Stimulated activated naive B cell treated with anti-CD40 and anti-IgM and Interleukin-4, amounts not matched to agents 10 μg/mL and 1 μg/mL and 100 μg/mL, for 72 hours (primary cell): ENCODE results near the gene MACROD2.

ENCODE experiments used
- ATAC-seq, 2 donors: fragments of 150-1000 bp; cut with Tn5 transposase; replicated peaks; 2 replicates each; pipeline ENCODE4 v1.10.0; 2021; ENCODE audit warnings: moderate library complexity in 1 of 2
- DNase-seq: peaks from one replicate; pipeline ENCODE4 v3.0.0; 2021
- H3K27ac Mint-ChIP-seq: one replicate; pipeline ENCODE4 v1.8.0; 2022; ENCODE audit warnings: mild to moderate bottlenecking, mixed read lengths
- H3K27me3 Mint-ChIP-seq, 2 donors: one replicate each; pipeline ENCODE4 v1.8.0; 2022; ENCODE audit warnings: mixed read lengths in 2 of 2
- H3K36me3 Mint-ChIP-seq, 2 donors: one replicate each; pipeline ENCODE4 v1.8.0; 2022; ENCODE audit warnings: mixed read lengths in 2 of 2, mild to moderate bottlenecking in 1 of 2
- H3K4me1 Mint-ChIP-seq, 2 donors: one replicate each; pipeline ENCODE4 v1.8.0; 2022; ENCODE audit warnings: mixed read lengths in 2 of 2, mild to moderate bottlenecking in 1 of 2
- H3K4me3 Mint-ChIP-seq, 2 donors: one replicate each; pipeline ENCODE4 v1.8.0; 2022; ENCODE audit warnings: mild to moderate bottlenecking in 2 of 2, mixed read lengths in 2 of 2, moderate library complexity in 1 of 2
- H3K9me3 Mint-ChIP-seq, 2 donors: one replicate each; pipeline ENCODE4 v1.8.0; 2022; ENCODE audit warnings: mixed read lengths in 2 of 2, mild to moderate bottlenecking in 1 of 2

The MACROD2 gene

GRCh38 chr20:15655295-15655874 is 1660.1 kb downstream of the MACROD2 start:
- Mint-ChIP-seq H3K27me3 (peaks cover 0 to 19% of the 10 kb centered on the region in 2 donors), H3K9me3 (no peaks in the 10 kb centered on the region), H3K4me3 (no peak overlapping the region), H3K27ac (no peak overlapping the region), H3K36me3 (no peaks in the 10 kb centered on the region), H3K4me1 (peaks cover 3 to 4% of the 10 kb centered on the region in 2 donors)
- ATAC-seq (no peak), DNase-seq (no peak)

- no peak for DNase-seq
- H3K36me3 Mint-ChIP-seq: no peaks in the 10 kb centered on the region
- H3K9me3 Mint-ChIP-seq: no peaks in the 10 kb centered on the region
- no peak overlapping the region for H3K4me3 Mint-ChIP-seq
- no peak overlapping the region for H3K27ac Mint-ChIP-seq
- peaks cover 2 to 26% of the 10 kb centered on the region in 2 donors for H3K27me3 Mint-ChIP-seq
- H3K4me1 Mint-ChIP-seq: peaks cover 3 to 4% of the 10 kb centered on the region in 2 donors
- ATAC-seq: no peak
These were observed 1660.8 kb downstream of the MACROD2 start for GRCh38 chr20:15656124-15656523.

GRCh38 chr20:15658295-15658694 is 1663.0 kb downstream of the MACROD2 start:
- Mint-ChIP-seq H3K36me3 (no peaks in the 10 kb centered on the region), H3K4me1 (peaks cover 3 to 4% of the 10 kb centered on the region in 2 donors), H3K27me3 (peaks cover 9 to 35% of the 10 kb centered on the region in 2 donors), H3K27ac (no peak overlapping the region), H3K4me3 (no peak overlapping the region), H3K9me3 (no peaks in the 10 kb centered on the region)
- ATAC-seq: no peak
- DNase-seq: no peak

GRCh38 chr20:15673206-15673605 is 1677.9 kb downstream of the MACROD2 start:
- no peak for DNase-seq
- H3K27me3 Mint-ChIP-seq: peaks cover 4 to 31% of the 10 kb centered on the region in 2 donors
- H3K9me3 Mint-ChIP-seq: peaks cover 2 to 4% of the 10 kb centered on the region in 2 donors
- no peaks in the 10 kb centered on the region for H3K36me3 Mint-ChIP-seq
- no peaks in the 10 kb centered on the region for H3K4me1 Mint-ChIP-seq
- no peak overlapping the region for H3K4me3 Mint-ChIP-seq
- no peak overlapping the region for H3K27ac Mint-ChIP-seq
- no peak for ATAC-seq

DNA sequence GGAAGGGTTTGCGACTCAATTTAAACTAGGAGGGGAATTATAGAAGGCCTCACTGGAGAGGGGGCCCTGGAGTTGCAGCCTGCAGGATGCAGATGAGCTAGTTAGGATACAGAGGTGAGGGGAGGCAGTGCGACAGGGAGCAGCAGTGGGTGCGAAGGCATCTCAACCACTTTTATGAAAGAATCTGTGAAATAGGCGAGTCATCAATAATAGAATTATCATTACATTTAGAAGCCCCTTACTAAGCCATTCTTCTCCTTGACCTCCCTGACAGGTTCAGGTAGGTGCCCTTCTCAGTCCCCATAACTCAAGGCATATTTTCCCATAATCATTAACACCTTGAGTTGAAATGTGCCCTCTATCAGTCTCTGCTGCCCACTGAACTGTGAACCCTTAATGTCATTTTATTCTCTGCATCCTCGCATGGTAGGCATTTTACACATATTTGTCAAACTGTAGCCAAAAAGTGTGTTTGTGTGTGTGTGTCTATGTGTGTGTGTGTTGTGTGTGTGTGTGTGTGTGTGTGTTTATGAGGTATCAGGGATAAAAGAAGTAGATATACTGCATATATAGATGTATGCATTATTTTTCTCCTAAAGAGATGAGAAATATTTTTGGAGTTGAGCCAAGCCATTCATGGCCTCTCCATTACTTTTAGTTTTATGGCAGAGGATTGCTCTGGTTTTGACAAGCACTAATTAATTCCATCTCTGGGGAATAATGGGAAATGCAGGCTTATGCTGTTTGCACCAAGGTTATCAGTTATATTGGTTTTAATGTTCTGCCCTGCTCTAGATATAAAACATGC is 1679.1 kb downstream of the MACROD2 start:
- no peak overlapping the region for H3K4me3 Mint-ChIP-seq
- H3K27me3 Mint-ChIP-seq: peaks cover 0 to 30% of the 10 kb centered on the region in 2 donors
- no peak overlapping the region for H3K27ac Mint-ChIP-seq
- no peaks in the 10 kb centered on the region for H3K36me3 Mint-ChIP-seq
- no peak for ATAC-seq
- peaks cover 2 to 4% of the 10 kb centered on the region in 2 donors for H3K9me3 Mint-ChIP-seq
- no peaks in the 10 kb centered on the region for H3K4me1 Mint-ChIP-seq
- DNase-seq: no peak

DNA sequence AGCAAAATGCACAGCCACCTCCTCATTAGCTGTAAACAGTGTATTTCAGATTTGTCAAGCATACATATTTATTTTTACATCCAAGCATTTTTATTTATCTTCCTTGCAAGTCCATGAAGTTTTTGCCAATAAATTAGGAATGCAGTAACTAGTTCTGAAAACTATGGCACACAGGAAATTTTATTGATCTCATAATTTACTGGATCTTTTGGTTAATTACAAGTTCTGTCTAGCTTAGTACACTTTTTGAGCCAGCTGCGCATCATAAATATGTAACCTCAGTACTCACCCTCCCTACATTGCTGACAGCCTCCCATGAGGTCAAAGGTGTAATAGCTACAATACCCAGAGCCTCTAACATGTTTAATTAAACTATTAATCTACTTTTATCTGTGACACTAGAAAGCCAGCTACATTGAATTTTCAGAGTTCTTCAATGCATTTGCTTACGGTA is 1679.8 kb downstream of the MACROD2 start:
- no peak overlapping the region for H3K27ac Mint-ChIP-seq
- peaks cover 0 to 25% of the 10 kb centered on the region in 2 donors for H3K27me3 Mint-ChIP-seq
- DNase-seq (no peak), ATAC-seq (no peak)
- no peaks in the 10 kb centered on the region for H3K36me3 Mint-ChIP-seq
- no peak overlapping the region for H3K4me3 Mint-ChIP-seq
- peaks cover 2 to 4% of the 10 kb centered on the region in 2 donors for H3K9me3 Mint-ChIP-seq
- H3K4me1 Mint-ChIP-seq: no peaks in the 10 kb centered on the region

- Mint-ChIP-seq H3K36me3 (no peaks in the 10 kb centered on the region), H3K4me1 (no peaks in the 10 kb centered on the region), H3K27me3 (peaks cover 0 to 22% of the 10 kb centered on the region in 2 donors), H3K27ac (no peak overlapping the region), H3K9me3 (peaks cover 2 to 3% of the 10 kb centered on the region in 2 donors), H3K4me3 (no peak overlapping the region)
- DNase-seq (no peak), ATAC-seq (no peak)
These were observed 1680.6 kb downstream of the MACROD2 start for GRCh38 chr20:15675813-15676484.

GRCh38 chr20:15676815-15677214 is 1681.5 kb downstream of the MACROD2 start:
- H3K27me3 Mint-ChIP-seq: peaks cover 8 to 17% of the 10 kb centered on the region in 2 donors
- DNase-seq (no peak), ATAC-seq (no peak)
- no peak overlapping the region for H3K4me3 Mint-ChIP-seq
- H3K4me1 Mint-ChIP-seq: no peaks in the 10 kb centered on the region
- no peak overlapping the region for H3K27ac Mint-ChIP-seq
- H3K9me3 Mint-ChIP-seq: peaks cover 0 to 2% of the 10 kb centered on the region in 2 donors
- H3K36me3 Mint-ChIP-seq: no peaks in the 10 kb centered on the region

- no peaks in the 10 kb centered on the region for H3K9me3 Mint-ChIP-seq
These were observed 1687.4 kb downstream of the MACROD2 start for GRCh38 chr20:15682690-15683089.

GRCh38 chr20:15692570-15692969 is 1697.3 kb downstream of the MACROD2 start:
- DNase-seq: no peak
- no peak overlapping the region for H3K27ac Mint-ChIP-seq
- ATAC-seq: peak in 1 of 2 donors; percentile 41
- no peaks in the 10 kb centered on the region for H3K4me1 Mint-ChIP-seq
- H3K36me3 Mint-ChIP-seq: peaks cover 0 to 8% of the 10 kb centered on the region in 2 donors
- H3K9me3 Mint-ChIP-seq: peaks cover 6 to 8% of the 10 kb centered on the region in 2 donors
- peaks cover 16 to 25% of the 10 kb centered on the region in 2 donors for H3K27me3 Mint-ChIP-seq
- no peak overlapping the region for H3K4me3 Mint-ChIP-seq

More at GRCh38 chr20:15682690-15683089, 1687.4 kb downstream of the MACROD2 start:
- peaks cover 0 to 3% of the 10 kb centered on the region in 2 donors for H3K36me3 Mint-ChIP-seq
- H3K4me3 Mint-ChIP-seq: no peak overlapping the region
- peaks cover 19 to 29% of the 10 kb centered on the region in 2 donors for H3K27me3 Mint-ChIP-seq
- DNase-seq (no peak), ATAC-seq (no peak)
- no peak overlapping the region for H3K27ac Mint-ChIP-seq
- peaks cover 0 to 5% of the 10 kb centered on the region in 2 donors for H3K4me1 Mint-ChIP-seq

GRCh38 chr20:15699431-15700146 is 1704.3 kb downstream of the MACROD2 start:
- H3K4me1 Mint-ChIP-seq: peaks cover 0 to 6% of the 10 kb centered on the region in 2 donors
- H3K27ac Mint-ChIP-seq: no peak overlapping the region
- no peak for ATAC-seq
- no peak for DNase-seq
- H3K9me3 Mint-ChIP-seq: peaks cover 3 to 6% of the 10 kb centered on the region in 2 donors
- no peak overlapping the region for H3K4me3 Mint-ChIP-seq
- peaks cover 14 to 49% of the 10 kb centered on the region in 2 donors for H3K27me3 Mint-ChIP-seq
- peaks cover 0 to 8% of the 10 kb centered on the region in 2 donors for H3K36me3 Mint-ChIP-seq

- Mint-ChIP-seq H3K9me3 (peaks cover 3 to 6% of the 10 kb centered on the region in 2 donors), H3K4me1 (peaks cover 0 to 6% of the 10 kb centered on the region in 2 donors), H3K36me3 (peaks cover 0 to 8% of the 10 kb centered on the region in 2 donors), H3K27me3 (peaks cover 14 to 49% of the 10 kb centered on the region in 2 donors), H3K4me3 (no peak overlapping the region), H3K27ac (no peak overlapping the region)
- DNase-seq: no peak
- no peak for ATAC-seq
These were observed 1704.9 kb downstream of the MACROD2 start for GRCh38 chr20:15700147-15700765.

GRCh38 chr20:15702161-15702560 is 1706.8 kb downstream of the MACROD2 start:
- no peak overlapping the region for H3K4me3 Mint-ChIP-seq
- no peaks in the 10 kb centered on the region for H3K36me3 Mint-ChIP-seq
- H3K27me3 Mint-ChIP-seq: peaks cover 6 to 33% of the 10 kb centered on the region in 2 donors

More at GRCh38 chr20:15702161-15702560, 1706.8 kb downstream of the MACROD2 start:
- Mint-ChIP-seq H3K9me3 (peaks cover 0 to 1% of the 10 kb centered on the region in 2 donors), H3K27ac (no peak overlapping the region), H3K4me1 (peaks cover 0 to 6% of the 10 kb centered on the region in 2 donors)
- no peak for DNase-seq
- ATAC-seq: no peak
